ENCODE measurements around the gene HSPB1.
"Not testable (repeated sequence)": the region's sequence is repeated elsewhere in the genome, so short reads cannot be mapped to it uniquely, and the experiment has no call there.

The HSPB1 gene

DNA sequence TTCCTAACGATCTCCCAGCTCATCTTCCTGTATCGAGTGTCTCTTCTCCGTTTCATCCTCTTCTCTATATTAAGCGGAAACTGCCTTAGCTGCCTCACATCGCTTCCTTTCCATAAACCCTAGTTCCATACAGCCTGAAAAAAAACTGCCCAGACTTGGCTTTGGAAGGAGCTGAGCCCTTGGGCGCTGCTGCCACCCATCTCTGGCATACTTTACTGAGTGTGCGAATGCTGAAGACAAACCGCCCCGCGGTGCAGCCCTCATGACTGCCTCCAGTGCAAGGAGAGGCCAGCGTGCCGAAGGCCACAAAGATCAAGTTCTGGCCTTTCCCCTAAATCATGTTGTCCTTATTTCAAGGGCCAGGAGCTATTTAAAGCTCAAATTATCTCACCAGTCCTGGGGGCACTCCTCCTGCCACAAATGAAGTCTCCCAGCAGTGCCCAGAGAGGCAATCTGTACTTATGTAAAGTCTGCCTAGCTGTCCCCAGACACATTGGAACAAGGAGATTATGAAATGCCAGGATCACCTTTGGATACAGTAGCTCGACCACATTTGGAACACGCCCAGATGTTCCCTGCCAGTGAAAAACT, 31.1 kb downstream of the HSPB1 start:
- Histone ChIP-seq H3K36me3 (peaks cover 10% of the 10 kb centered on the region), H3K4me3 (ENCODE audit: low read depth in 1 of 2, low read length in 1 of 2) (no peak overlapping the region), H3K27ac (peak overlapping the region; percentile 66), H3K9me3 (no peaks in the 10 kb centered on the region), H3K4me1 (ENCODE audit: control insufficient read depth in 1 of 2, insufficient read depth in 1 of 2, low read depth in 1 of 2, low read length in 1 of 2) (peaks cover 48% of the 10 kb centered on the region in 2 experiments), H3K27me3 (no peaks in the 10 kb centered on the region)
- TF ChIP-seq, protein P1, sequence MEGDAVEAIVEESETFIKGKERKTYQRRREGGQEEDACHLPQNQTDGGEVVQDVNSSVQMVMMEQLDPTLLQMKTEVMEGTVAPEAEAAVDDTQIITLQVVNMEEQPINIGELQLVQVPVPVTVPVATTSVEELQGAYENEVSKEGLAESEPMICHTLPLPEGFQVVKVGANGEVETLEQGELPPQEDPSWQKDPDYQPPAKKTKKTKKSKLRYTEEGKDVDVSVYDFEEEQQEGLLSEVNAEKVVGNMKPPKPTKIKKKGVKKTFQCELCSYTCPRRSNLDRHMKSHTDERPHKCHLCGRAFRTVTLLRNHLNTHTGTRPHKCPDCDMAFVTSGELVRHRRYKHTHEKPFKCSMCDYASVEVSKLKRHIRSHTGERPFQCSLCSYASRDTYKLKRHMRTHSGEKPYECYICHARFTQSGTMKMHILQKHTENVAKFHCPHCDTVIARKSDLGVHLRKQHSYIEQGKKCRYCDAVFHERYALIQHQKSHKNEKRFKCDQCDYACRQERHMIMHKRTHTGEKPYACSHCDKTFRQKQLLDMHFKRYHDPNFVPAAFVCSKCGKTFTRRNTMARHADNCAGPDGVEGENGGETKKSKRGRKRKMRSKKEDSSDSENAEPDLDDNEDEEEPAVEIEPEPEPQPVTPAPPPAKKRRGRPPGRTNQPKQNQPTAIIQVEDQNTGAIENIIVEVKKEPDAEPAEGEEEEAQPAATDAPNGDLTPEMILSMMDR (IDR thresholded peaks at IDR 0.05), result no peak

DNA sequence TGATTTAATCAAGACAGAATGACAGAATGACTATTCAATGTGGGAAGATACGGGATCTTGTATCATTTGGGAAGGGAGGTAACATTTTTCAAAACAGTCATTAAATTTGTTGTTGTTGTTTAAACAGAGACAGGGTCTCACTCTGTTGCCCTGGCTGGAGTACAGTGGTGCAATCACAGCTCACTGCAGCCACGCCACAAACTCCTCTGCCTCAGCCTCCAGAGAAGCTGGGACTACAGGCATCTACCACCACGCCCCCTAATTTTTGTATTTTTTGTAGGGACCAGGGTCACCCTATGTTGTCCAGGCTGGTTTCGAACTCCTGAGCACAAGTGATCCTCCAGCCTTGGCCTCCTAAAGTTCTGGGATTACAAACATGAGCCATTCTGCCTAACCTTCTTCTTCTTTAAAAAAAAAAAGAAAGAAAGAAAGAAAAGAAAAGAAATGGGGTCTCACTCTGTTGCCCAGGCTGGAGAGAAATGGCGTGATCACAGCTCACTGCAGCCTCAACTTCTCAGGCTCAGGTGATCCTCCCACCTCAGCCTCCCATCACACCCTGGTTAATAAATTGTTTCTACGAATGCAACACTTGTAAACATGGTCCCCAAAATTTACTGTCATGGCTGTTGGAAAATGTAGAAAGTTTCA, 32.0 kb downstream of the HSPB1 start:
- no peak overlapping the region for H3K4me3 ChIP-seq (ENCODE audit: low read depth in 1 of 2, low read length in 1 of 2)
- H3K9me3 ChIP-seq, result no peaks in the 10 kb centered on the region
- no peak overlapping the region for H3K27ac ChIP-seq
- peaks cover 47% of the 10 kb centered on the region in 2 experiments for H3K4me1 ChIP-seq (ENCODE audit: control insufficient read depth in 1 of 2, insufficient read depth in 1 of 2, low read depth in 1 of 2, low read length in 1 of 2)
- TF ChIP-seq, protein P1 (IDR thresholded peaks at IDR 0.05), result no peak
- H3K36me3 ChIP-seq, result peaks cover 4% of the 10 kb centered on the region
- H3K27me3 ChIP-seq, result no peaks in the 10 kb centered on the region

DNA sequence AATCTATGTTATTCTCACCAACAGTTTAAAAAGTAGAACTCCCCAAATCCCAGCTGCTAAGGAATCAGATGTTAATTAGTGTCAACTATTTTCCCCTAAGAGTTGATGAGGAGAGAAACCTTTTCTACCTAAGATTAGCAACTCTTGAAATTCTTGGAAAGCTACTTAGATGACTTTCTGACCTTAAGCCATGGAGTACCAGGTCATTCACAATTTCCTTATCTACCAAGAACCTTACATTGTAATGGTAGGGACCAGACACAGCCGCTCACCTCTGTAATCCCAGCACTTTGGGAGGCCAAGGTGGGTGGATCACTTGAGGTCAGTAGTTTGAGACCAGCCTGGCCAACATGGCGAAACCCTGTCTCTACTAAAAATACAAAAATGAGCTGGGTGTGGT, 32.9 kb downstream of the HSPB1 start:
- H3K36me3 ChIP-seq; H3K4me3 ChIP-seq (ENCODE audit: low read depth in 1 of 2, low read length in 1 of 2): not testable (repeated sequence)

DNA sequence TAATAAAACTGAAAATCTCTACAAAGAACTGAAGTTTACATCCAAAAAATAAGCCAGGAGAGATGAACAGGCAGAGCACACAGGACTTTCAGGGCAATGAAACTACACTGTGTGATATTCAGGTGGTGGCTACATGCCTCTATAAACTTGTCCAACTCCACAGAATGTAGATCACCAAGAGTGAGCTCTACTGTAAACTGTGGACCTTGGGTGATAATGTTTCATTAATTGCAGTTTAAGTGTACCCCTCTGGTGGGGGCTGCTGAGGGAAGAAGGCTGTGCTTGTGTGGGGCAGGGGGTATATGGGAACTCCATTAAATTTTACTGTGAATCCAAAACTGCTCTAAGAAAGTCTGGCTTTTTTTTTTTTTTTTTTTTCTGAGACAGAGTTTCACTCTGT, 33.6 kb downstream of the HSPB1 start:
- no peaks in the 10 kb centered on the region for H3K36me3 ChIP-seq
- H3K9me3 ChIP-seq, result no peaks in the 10 kb centered on the region
- no peak overlapping the region for H3K27ac ChIP-seq
- H3K4me1 ChIP-seq (ENCODE audit: control insufficient read depth in 1 of 2, insufficient read depth in 1 of 2, low read depth in 1 of 2, low read length in 1 of 2), result peaks cover 32 to 35% of the 10 kb centered on the region in 2 experiments
- no peak overlapping the region for H3K4me3 ChIP-seq (ENCODE audit: low read depth in 1 of 2, low read length in 1 of 2)
- H3K27me3 ChIP-seq, result no peaks in the 10 kb centered on the region
- TF ChIP-seq, protein P1 (IDR thresholded peaks at IDR 0.05), result no peak

More for the DNA sequence above, 32.9 kb downstream of the HSPB1 start:
- not testable (repeated sequence) for H3K27ac ChIP-seq, H3K9me3 ChIP-seq, H3K27me3 ChIP-seq
- peaks cover 37 to 39% of the 10 kb centered on the region in 2 experiments for H3K4me1 ChIP-seq (ENCODE audit: control insufficient read depth in 1 of 2, insufficient read depth in 1 of 2, low read depth in 1 of 2, low read length in 1 of 2)

DNA sequence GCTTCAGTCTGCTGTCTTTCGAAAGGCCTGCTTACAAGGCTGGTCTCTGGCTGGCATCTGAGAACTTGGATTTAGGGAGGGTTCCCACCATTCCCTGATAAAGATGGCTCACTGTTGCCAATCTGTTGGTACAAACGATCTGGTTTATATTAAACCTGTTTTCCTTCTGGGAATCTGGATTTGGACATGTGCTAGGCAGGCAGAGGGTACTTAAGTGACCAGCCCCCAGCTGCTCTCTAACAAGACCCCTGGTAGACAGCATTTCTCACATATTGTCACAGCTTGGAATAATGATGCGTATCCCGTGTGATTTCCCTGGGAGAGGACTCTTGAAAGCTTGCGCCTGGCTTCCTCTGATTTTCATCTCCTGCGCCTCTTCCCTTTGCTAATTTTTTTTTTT, 34.7 kb downstream of the HSPB1 start:
- H3K9me3 ChIP-seq, result no peaks in the 10 kb centered on the region
- no peak overlapping the region for H3K27ac ChIP-seq
- H3K27me3 ChIP-seq, result no peaks in the 10 kb centered on the region
- no peak overlapping the region for H3K4me3 ChIP-seq (ENCODE audit: low read depth in 1 of 2, low read length in 1 of 2)
- no peaks in the 10 kb centered on the region for H3K36me3 ChIP-seq
- TF ChIP-seq, protein P1 (IDR thresholded peaks at IDR 0.05), result no peak
- peaks cover 22 to 28% of the 10 kb centered on the region in 2 experiments for H3K4me1 ChIP-seq (ENCODE audit: control insufficient read depth in 1 of 2, insufficient read depth in 1 of 2, low read depth in 1 of 2, low read length in 1 of 2)

DNA sequence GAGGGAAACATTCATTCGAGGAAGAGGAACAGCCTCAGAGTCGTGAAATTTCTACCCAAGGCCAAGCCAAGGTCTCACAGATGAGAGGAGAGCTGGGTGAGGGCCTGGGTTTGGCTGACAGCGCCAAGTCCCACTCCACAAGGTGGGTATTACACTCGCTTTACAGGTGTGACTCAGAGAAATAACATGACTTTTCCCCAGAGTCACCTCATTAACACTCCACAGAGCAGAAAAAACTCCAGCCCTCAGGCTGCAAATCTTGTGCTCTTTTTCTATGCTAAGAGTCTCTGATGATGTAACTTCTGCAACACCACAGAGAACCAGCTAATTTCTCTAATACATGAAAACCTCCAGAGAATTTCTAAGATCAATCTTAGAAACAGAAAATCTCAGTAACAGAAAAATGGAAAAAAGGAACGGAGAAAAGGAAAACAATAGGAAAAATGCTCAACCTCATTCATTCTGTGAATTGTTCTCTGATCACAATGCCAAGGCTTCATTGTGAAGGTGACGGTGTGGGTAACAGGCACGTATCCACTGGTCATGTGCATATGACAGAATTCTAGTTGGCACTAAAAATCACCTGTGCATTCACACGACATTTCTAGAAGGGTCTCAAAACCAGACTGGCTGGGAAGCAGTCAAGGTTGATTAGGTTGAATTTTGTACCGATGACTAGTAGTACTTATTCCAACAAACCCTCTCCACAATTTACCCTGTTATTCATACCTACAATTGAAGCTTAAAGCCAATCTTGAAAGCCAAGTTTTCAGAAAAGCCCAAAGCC, 36.0 kb downstream of the HSPB1 start:
- Histone ChIP-seq H3K36me3 (peaks cover 4% of the 10 kb centered on the region), H3K27me3 (no peaks in the 10 kb centered on the region), H3K9me3 (no peaks in the 10 kb centered on the region), H3K4me3 (ENCODE audit: low read depth in 1 of 2, low read length in 1 of 2) (no peak overlapping the region), H3K4me1 (ENCODE audit: control insufficient read depth in 1 of 2, insufficient read depth in 1 of 2, low read depth in 1 of 2, low read length in 1 of 2) (peaks cover 8 to 15% of the 10 kb centered on the region in 2 experiments), H3K27ac (peak overlapping the region; percentile 52)
- TF ChIP-seq, protein P1 (IDR thresholded peaks at IDR 0.05), result no peak
